GM12891 (cell line): ENCODE results near the gene CCN5.

Experiments used
- PAX5 ChIP-seq: IDR thresholded peaks from 2 replicates; pipeline ENCODE4 v1.6.1; 2011; ENCODE audit warnings: low read length, moderate library complexity, mild to moderate bottlenecking; ENCODE audit not compliant: insufficient read depth, severe bottlenecking
- POLR2A ChIP-seq: IDR thresholded peaks from 2 replicates; pipeline ENCODE4 v1.6.1; 2011; ENCODE audit warnings: low read depth, low read length, control low read depth
- POLR2AphosphoS5 ChIP-seq: IDR thresholded peaks from 2 replicates; pipeline ENCODE4 v1.6.1; 2011; ENCODE audit warnings: low read depth, low read length, control low read depth
- POU2F2 ChIP-seq: IDR thresholded peaks from 2 replicates; pipeline ENCODE4 v1.6.1; 2011; ENCODE audit warnings: low read depth, mild to moderate bottlenecking, control low read depth, low read length, moderate library complexity
- TAF1 ChIP-seq: IDR thresholded peaks from 2 replicates; pipeline ENCODE4 v1.6.1; 2011; ENCODE audit warnings: low read depth, low read length, control low read depth

DNA sequence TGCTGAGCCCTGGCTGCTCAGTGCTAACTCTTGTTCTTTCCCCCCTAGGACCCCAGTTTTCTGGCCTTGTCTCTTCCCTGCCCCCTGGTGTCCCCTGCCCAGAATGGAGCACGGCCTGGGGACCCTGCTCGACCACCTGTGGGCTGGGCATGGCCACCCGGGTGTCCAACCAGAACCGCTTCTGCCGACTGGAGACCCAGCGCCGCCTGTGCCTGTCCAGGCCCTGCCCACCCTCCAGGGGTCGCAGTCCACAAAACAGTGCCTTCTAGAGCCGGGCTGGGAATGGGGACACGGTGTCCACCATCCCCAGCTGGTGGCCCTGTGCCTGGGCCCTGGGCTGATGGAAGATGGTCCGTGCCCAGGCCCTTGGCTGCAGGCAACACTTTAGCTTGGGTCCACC lies 11.9 kb downstream of the CCN5 start:
- TF ChIP-seq POLR2AphosphoS5: no peak
- TF ChIP-seq POLR2A: no peak
- no peak for TF ChIP-seq TAF1
- TF ChIP-seq POU2F2: no peak
- no peak for TF ChIP-seq PAX5
